CD4-positive, alpha-beta T cell treated with Interleukin-17A for 4 hours (primary cell): ENCODE results near the gene TCEAL5.
"Not testable (repeated sequence)": the region's sequence is repeated elsewhere in the genome, so short reads cannot be mapped to it uniquely, and the experiment has no call there.

Source experiments
- DNase-seq: peaks from one replicate; pipeline ENCODE4 v3.0.0-alpha.2; 2020; ENCODE audit warnings: mixed read lengths

Gene TCEAL5

GRCh38 chrX:103276581-103277002, at the start of gene TCEAL5:
Gene TCEAL5 (minus strand): TSS chrX:103276750. CDS start chrX:103274563, 2,187 bp downstream.
- DNase-seq: no peak

GRCh38 chrX:103311399-103311780, 34.8 kb upstream of the TCEAL5 start:
- no peak for DNase-seq

GRCh38 chrX:103310555-103311398, 34.2 kb upstream of the TCEAL5 start, which contains the start of gene BEX2:
Gene BEX2 (minus strand): TSS chrX:103310990. CDS start chrX:103309976, 1,014 bp downstream.
- DNase-seq: peak; percentile 91

GRCh38 chrX:103309860-103310554, 33.5 kb upstream of the TCEAL5 start:
- DNase-seq: peak; percentile 10

GRCh38 chrX:103305666-103306065, 29.1 kb upstream of the TCEAL5 start:
- not testable (repeated sequence) for DNase-seq

- DNase-seq: no peak
These were observed 28.2 kb upstream of the TCEAL5 start for GRCh38 chrX:103304705-103305104.

- no peak for DNase-seq
These were observed 16.6 kb upstream of the TCEAL5 start for GRCh38 chrX:103293118-103293517.

GRCh38 chrX:103279624-103280023, 3.1 kb upstream of the TCEAL5 start:
- no peak for DNase-seq

GRCh38 chrX:103275947-103276567, 493 bp downstream of the TCEAL5 start:
- DNase-seq: no peak

GRCh38 chrX:103274284-103274683, 2.3 kb downstream of the TCEAL5 start:
- DNase-seq: no peak

- no peak for DNase-seq
These were observed 18.3 kb downstream of the TCEAL5 start for GRCh38 chrX:103258275-103258674.

- no peak for DNase-seq
These were observed 19.9 kb downstream of the TCEAL5 start for GRCh38 chrX:103256651-103257050.

GRCh38 chrX:103254921-103255493, 21.5 kb downstream of the TCEAL5 start, which contains the start of gene TCEAL8:
Gene TCEAL8 (minus strand): TSS chrX:103255155. CDS start chrX:103253979, 1,176 bp downstream.
- peak; percentile 75 for DNase-seq

- DNase-seq: peak; percentile 59
These were observed 22.3 kb downstream of the TCEAL5 start for GRCh38 chrX:103254171-103254824.

GRCh38 chrX:103253608-103254007, 22.9 kb downstream of the TCEAL5 start:
- DNase-seq: no peak

GRCh38 chrX:103250977-103251376, 25.6 kb downstream of the TCEAL5 start:
- DNase-seq: no peak

- no peak for DNase-seq
These were observed 26.7 kb downstream of the TCEAL5 start for GRCh38 chrX:103249805-103250204.

- DNase-seq: no peak
These were observed 28.0 kb downstream of the TCEAL5 start for GRCh38 chrX:103248553-103248952.

GRCh38 chrX:103240155-103240554, 36.4 kb downstream of the TCEAL5 start:
- no peak for DNase-seq

GRCh38 chrX:103236296-103236695, 40.3 kb downstream of the TCEAL5 start:
- no peak for DNase-seq

- DNase-seq: not testable (repeated sequence)
These were observed 40.9 kb downstream of the TCEAL5 start for GRCh38 chrX:103235608-103236007.

- DNase-seq: no peak
These were observed 41.7 kb downstream of the TCEAL5 start for GRCh38 chrX:103234869-103235268.
